Gastrocnemius medialis (tissue), 4 donors: ENCODE results near the gene NPIPB4. TPM values are rescaled to one million over a fixed set of nuclear protein-coding genes. Genes with fewer than 3 reads are reported as not detected.
"Not testable (repeated sequence)": the region's sequence is repeated elsewhere in the genome, so short reads cannot be mapped to it uniquely, and the experiment has no call there.

Experiments
- ATAC-seq, 2 donors: fragments of 150-250 bp; one replicate each; pipeline ENCODE4 v1.9.1; 2016
- DNase-seq, 2 donors: peaks; one replicate each; pipeline ENCODE4 v3.0.0-alpha.2; 2019
- H3K27ac ChIP-seq, 4 donors: fragments of 200-600 bp; sonication (generic); 1 replicate in 1 of 4; 2 replicates in 3 of 4; pipeline ENCODE4 v1.5.1; 2016 to 2018; ENCODE audit warnings: mild to moderate bottlenecking in 2 of 4, moderate library complexity in 1 of 4
- H3K27me3 ChIP-seq, 3 donors: fragments of 200-600 bp; sonication (generic) in 2 of 3; 1 replicate in 1 of 3; 2 replicates in 2 of 3; pipeline versions ENCODE4 v1.5.1 to v1.6.0; 2016 to 2019; ENCODE audit warnings: mild to moderate bottlenecking in 1 of 3, moderate library complexity in 1 of 3
- H3K36me3 ChIP-seq, 2 donors: fragments of 200-600 bp; sonication (generic) in 1 of 2; one replicate each; pipeline ENCODE4 v1.5.1; 2017 to 2018
- H3K4me1 ChIP-seq, 2 donors: fragments of 200-600 bp; sonication (generic) in 1 of 2; one replicate each; pipeline ENCODE4 v1.5.1; 2016 to 2017; ENCODE audit warnings: mild to moderate bottlenecking in 2 of 2
- H3K4me3 ChIP-seq, 4 donors: fragments of 200-600 bp; sonication (generic) in 3 of 4; 1 replicate in 1 of 4; 2 replicates in 3 of 4; pipeline ENCODE4 v1.5.1; 2016 to 2019; ENCODE audit warnings: mild to moderate bottlenecking in 2 of 4
- H3K9me3 ChIP-seq, 3 donors: fragments of 200-600 bp; sonication (generic) in 2 of 3; 1 replicate in 1 of 3; 2 replicates in 2 of 3; pipeline ENCODE4 v1.5.1; 2016 to 2019
- in situ Hi-C, 4 donors: fragments of 200-750 bp; cut with MboI; loops; one replicate each; pipeline versions ENCODE4 v1.15.0 to v1.8.0; 2017; ENCODE audit warnings: low sequenced_read_pairs in 4 of 4
- intact Hi-C: fragments of 100-400 bp; cut with DNase I; formaldehyde crosslinking; loops from one replicate; pipeline ENCODE4 v1.15.1; 2023; ENCODE audit warnings: low total_unique reads
- total RNA-seq, 4 donors: library from RNA; depleted of rRNA; stranded (reverse); fragments of >200 nt; gene quantifications; one replicate each; pipeline versions ENCODE4 v1.1.0 to v1.2.3, GENCODE V29; 2016

The NPIPB4 gene
- 10 to 100 TPM in 3 of 4 donors, 1 to 10 TPM in 1; 5.6 to 45.9 (median 15.6) TPM for total RNA-seq

DNA sequence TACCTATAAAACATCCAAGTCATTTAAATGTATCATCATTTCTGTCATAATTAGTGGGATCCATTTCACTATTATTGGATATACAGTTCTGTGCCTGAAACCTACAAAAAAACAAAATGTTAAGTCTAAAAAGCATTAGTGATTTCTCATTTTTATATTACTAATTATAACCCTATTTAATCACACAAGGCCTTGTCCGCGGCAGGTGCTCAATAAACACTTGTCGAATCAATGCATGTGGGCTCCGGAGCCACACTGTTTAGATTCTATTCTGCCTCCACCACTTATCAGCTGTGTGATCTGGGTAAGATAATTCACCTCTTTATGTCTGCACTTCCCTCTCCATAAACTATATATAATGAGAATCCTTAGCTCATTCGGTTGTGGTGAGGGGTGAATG is at the start of gene NPIPB4:
Gene NPIPB4 (minus strand): TSS at position 101 of the 400 bp plus-strand sequence. CDS start 378 bp downstream, outside the sequence.
- intact Hi-C loops, H3K9me3 ChIP-seq, H3K27ac ChIP-seq, H3K36me3 ChIP-seq, H3K4me3 ChIP-seq, H3K4me1 ChIP-seq, DNase-seq, H3K27me3 ChIP-seq, in situ Hi-C loops, ATAC-seq: not testable (repeated sequence)

DNA sequence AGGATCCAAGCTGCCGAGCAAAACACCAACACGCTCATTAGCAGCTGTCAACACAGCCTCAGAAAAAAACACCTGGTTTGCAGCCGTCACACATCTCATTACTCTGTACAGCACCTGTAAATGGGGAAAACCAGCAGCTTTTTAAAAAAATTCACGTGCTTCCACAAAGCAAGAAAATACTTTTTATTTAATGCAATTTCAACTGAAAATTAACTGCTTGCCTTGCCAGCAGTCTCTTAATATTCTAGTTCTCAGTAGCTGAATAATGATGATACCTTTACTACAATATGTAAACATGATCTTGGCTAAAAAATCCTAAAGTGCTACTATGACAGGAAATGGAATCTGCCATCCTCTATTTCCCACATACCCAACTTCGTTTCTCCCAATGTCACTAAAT is 41.4 kb upstream of the NPIPB4 start:
- H3K9me3 ChIP-seq, H3K27me3 ChIP-seq, H3K4me1 ChIP-seq, H3K27ac ChIP-seq, H3K4me3 ChIP-seq, ATAC-seq, DNase-seq, H3K36me3 ChIP-seq, intact Hi-C loops, in situ Hi-C loops: not testable (repeated sequence)

DNA sequence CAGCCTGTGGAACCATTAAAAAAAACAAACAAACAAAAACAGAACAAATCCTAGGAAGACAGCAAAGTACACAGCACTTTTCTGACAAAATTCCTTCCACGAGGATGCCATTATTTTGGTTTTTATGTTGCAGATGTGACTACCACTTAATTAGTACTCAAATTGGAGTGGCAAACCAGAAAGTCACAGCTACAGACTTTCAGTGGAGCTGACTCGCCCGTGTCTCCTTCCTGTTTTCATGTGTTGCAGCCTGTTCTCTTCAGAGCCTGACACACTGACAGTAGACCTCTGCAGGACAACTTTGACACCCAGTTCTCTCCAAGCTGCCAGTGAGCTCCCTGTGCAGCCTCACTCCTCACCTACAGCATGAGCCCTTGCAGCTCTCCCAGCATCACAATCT is 24.4 kb upstream of the NPIPB4 start:
- H3K4me1 ChIP-seq, H3K36me3 ChIP-seq, intact Hi-C loops, H3K27ac ChIP-seq, in situ Hi-C loops, ATAC-seq, H3K27me3 ChIP-seq, H3K4me3 ChIP-seq, DNase-seq, H3K9me3 ChIP-seq: not testable (repeated sequence)

DNA sequence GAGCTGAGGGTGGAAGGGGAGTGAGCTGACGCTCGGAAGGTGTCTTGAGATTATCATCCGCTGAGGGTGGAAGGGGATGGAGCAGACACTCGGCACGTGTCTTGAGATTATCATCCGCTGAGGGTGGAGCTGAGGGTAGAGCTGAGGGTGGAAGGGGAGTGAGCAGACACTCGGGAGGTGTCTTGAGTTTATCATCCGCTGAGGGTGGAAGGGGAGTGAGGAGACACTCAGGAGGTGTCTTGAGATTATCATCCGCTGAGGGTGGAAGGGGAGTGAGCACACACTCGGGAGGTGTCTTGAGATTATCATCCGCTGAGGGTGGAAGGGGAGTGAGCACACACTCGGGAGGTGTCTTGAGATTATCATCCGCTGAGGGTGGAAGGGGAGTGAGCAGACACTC is 20.4 kb downstream of the NPIPB4 start:
- H3K27ac ChIP-seq, H3K9me3 ChIP-seq, H3K4me1 ChIP-seq, H3K36me3 ChIP-seq, H3K4me3 ChIP-seq, H3K27me3 ChIP-seq, DNase-seq, ATAC-seq, in situ Hi-C loops, intact Hi-C loops: not testable (repeated sequence)

DNA sequence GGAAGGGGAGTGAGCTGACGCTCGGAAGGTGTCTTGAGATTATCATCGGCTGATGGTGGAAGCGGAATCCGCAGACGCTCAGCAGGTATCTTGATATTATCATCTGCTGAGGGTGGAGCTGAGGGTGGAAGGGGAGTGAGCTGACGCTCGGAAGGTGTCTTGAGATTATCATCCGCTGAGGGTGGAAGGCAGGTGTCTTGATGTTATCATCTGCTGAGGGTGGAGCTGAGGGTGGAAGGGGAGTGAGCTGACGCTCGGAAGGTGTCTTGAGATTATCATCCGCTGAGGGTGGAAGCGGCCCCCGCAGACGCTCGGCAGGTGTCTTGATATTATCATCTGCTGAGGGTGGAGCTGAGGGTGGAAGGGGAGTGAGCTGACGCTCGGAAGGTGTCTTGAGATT is 21.2 kb downstream of the NPIPB4 start:
- ATAC-seq, intact Hi-C loops, H3K4me1 ChIP-seq, H3K9me3 ChIP-seq, H3K27ac ChIP-seq, H3K4me3 ChIP-seq, H3K36me3 ChIP-seq, in situ Hi-C loops, DNase-seq, H3K27me3 ChIP-seq: not testable (repeated sequence)

DNA sequence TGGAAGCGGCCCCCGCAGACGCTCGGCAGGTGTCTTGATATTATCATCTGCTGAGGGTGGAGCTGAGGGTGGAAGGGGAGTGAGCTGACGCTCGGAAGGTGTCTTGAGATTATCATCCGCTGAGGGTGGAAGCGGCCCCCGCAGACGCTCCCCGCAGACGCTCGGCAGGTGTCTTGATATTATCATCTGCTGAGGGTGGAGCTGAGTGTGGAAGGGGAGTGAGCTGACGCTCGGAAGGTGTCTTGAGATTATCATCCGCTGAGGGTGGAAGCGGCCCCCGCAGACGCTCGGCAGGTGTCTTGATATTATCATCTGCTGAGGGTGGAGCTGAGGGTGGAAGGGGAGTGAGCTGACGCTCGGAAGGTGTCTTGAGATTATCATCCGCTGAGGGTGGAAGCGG is 21.8 kb downstream of the NPIPB4 start:
- DNase-seq, ATAC-seq, H3K4me3 ChIP-seq, H3K27ac ChIP-seq, in situ Hi-C loops, H3K4me1 ChIP-seq, H3K36me3 ChIP-seq, intact Hi-C loops, H3K27me3 ChIP-seq, H3K9me3 ChIP-seq: not testable (repeated sequence)

DNA sequence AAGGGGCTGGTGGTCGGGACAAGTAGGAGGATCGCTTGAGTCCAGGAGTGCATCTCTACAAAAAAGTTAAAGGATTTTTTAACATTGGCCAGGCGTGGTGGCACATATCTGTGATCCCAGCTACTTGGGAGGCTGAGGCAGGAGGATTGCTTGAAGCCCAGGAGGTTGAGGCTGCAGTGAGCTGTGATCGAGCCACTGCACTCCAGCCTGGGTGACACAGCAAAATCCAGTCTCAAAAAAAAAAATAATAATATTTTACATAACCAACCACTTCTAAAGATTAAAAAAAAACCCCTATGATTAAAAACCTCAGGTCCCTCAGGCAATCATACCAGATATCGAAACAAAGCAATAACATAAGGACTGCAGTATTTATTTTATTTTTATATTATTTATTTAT is 23.3 kb downstream of the NPIPB4 start:
- H3K9me3 ChIP-seq, H3K27me3 ChIP-seq, H3K4me1 ChIP-seq, intact Hi-C loops, in situ Hi-C loops, H3K4me3 ChIP-seq, H3K36me3 ChIP-seq, DNase-seq, H3K27ac ChIP-seq, ATAC-seq: not testable (repeated sequence)

DNA sequence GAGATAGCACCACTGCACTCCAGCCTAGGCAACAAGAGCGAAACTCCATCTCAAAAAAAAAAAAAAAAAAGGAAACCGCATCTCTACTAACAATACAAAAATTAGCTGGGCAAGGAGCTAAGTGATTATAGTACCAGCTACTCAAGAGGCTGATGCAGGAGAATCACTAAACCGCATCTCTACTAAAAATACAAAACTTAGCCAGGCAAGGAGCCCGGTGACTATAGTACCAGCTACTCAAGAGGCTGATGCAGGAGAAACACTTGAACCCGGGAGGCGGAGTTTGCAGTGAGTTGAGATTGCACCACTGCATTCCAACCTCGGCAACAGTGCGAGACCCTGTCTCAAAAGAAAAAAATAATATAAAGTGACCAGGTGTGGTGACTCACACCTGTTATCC is 27.6 kb downstream of the NPIPB4 start:
- H3K27me3 ChIP-seq, DNase-seq, H3K4me1 ChIP-seq, in situ Hi-C loops, ATAC-seq, H3K4me3 ChIP-seq, H3K27ac ChIP-seq, H3K36me3 ChIP-seq, intact Hi-C loops, H3K9me3 ChIP-seq: not testable (repeated sequence)

DNA sequence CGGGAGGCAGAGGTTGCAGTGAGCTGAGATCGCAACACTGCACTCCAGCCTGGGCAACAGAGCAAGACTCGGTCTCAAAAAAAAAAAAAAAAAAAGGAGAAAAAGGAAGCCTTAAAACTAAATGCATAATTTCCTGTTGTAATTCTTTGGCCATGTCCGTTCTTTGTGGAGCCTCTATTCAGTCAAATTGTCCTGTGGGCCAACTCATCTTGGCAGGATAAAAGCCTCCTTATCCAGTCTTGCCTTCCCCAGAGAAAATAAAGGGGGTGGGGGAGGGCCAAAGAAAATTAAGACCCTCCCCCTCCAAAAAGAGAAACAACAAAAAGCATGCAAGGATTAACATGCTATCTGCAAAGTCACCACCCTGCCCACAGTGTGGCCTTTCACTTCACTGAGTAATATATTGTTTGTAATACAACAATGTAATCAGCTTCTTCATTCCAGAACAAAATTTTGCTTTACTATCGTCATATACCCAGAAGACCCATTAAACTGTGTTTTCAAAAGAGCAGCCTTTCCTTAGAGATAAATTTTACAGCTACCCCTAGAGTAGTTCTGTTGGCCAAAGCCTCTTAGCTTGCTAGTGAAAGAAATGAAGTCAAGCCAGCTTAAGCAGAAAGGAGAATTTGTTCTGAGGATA is 31.4 kb downstream of the NPIPB4 start:
- H3K4me1 ChIP-seq, in situ Hi-C loops, intact Hi-C loops, H3K9me3 ChIP-seq, ATAC-seq, DNase-seq, H3K36me3 ChIP-seq, H3K4me3 ChIP-seq, H3K27me3 ChIP-seq: not testable (repeated sequence)
- peak overlapping the region in 2 of 4 donors; percentile 28 to 33 for H3K27ac ChIP-seq

DNA sequence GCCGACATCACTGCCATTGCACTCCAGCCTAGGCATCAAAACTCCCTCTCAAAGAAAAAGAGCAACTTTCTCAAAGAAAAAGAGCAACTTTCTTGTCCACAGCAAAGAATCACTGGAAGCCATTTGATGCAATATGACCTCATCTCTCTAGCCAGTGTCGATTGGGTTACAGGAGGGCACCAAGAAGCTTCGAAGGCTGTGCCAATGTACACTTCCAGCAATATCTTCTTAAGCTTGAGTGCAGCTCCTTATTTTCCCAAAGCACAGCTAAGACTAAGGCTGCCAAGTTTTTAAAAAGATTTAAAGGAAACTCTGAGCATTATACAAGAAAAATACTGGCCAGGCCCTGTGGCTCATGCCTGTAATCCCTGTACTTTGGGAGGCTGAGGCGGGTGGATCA is 32.0 kb downstream of the NPIPB4 start:
- DNase-seq, in situ Hi-C loops, ATAC-seq, H3K9me3 ChIP-seq, intact Hi-C loops, H3K27me3 ChIP-seq, H3K4me3 ChIP-seq, H3K4me1 ChIP-seq, H3K36me3 ChIP-seq: not testable (repeated sequence)
- H3K27ac ChIP-seq, result peak overlapping the region in 2 of 4 donors; percentile 28 to 33

DNA sequence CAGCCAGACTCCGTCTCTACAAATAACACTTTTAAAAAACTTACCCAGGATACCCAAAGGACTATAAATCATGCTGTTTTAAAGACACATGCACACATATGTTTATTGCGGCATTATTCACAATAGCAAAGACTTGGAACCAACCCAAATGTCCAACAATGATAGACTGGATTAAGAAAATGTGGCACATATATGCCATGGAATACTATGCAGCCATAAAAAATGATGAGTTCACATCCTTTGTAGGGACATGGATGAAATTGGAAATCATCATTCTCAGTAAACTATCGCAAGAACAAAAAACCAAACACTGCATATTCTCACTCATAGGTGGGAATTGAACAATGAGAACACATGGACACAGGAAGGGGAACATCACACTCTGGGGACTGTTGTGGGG is 34.3 kb downstream of the NPIPB4 start:
- ATAC-seq, H3K9me3 ChIP-seq: not testable (repeated sequence)
- in situ Hi-C loops, result loop anchor here in 1 of 4 donors (25.0 kb wide), 1 partner anchor 139 kb away; the partner anchor contains the start of gene UQCRC2

DNA sequence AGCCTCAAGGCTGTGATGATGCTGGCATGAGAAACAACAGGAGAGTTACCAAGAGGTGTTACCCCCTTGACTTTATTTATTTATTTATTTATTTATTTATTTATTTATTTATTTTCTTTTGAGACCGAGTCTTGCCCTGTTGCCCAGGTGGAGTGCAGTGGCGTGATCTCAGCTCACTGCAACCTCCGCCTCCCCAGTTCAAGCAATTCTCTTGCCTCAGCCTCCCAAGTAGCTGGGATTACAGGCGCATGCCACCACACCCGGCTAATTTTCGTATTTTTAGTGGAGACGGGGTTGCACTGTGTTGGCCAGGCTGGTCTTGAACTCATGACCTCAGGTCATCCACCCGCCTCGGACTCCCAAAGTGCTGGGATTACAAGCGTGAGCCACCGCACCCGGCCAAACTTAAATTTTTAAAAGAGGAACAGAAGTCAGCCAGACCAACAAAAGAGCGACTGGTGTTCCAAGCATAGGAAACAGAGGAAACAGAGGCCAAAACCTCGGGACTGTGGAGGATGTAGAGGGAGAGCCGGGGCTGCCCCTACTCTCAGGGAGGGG is 36.6 kb downstream of the NPIPB4 start:
- in situ Hi-C loops, result loop anchor here in 1 of 4 donors (25.0 kb wide), 1 partner anchor 141 kb away; the partner anchor contains the start of gene UQCRC2
- H3K4me1 ChIP-seq, H3K27me3 ChIP-seq, ATAC-seq, H3K9me3 ChIP-seq, intact Hi-C loops, H3K36me3 ChIP-seq, DNase-seq: not testable (repeated sequence)
- Histone ChIP-seq H3K27ac (peak overlapping the region; percentile 63 to 79 (median 72)), H3K4me3 (peak overlapping the region; percentile 49 to 62 (median 59))

More for the DNA sequence above, 34.3 kb downstream of the NPIPB4 start:
- DNase-seq, H3K36me3 ChIP-seq, H3K4me1 ChIP-seq, intact Hi-C loops, H3K27ac ChIP-seq, H3K27me3 ChIP-seq, H3K4me3 ChIP-seq: not testable (repeated sequence)
